ENCODE results near the gene HDAC4. TPM values are rescaled to one million over a fixed set of nuclear protein-coding genes. Genes with fewer than 3 reads are reported as not detected.

Gene HDAC4
- total RNA-seq, 1 donor = 20.3 TPM

DNA sequence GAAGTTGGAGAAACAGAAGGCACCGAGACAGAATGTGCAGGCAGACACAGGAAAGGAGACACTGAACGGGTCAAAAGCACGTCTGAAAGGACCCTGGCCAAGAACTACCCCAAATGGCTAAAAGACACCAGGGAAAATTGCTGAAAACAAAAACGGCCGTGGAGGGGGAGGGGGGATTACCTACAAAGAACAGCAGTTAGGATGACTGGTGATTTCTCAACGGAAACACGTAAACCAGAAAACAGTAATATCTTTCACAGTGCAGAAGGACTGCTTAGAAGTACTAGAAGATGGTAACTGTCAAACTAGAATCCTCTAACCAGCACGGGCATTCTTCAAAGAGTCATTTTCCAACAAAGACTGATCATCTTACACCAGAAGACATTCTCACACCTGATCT is 142.6 kb downstream of the HDAC4 start:
- TF ChIP-seq, protein P1, sequence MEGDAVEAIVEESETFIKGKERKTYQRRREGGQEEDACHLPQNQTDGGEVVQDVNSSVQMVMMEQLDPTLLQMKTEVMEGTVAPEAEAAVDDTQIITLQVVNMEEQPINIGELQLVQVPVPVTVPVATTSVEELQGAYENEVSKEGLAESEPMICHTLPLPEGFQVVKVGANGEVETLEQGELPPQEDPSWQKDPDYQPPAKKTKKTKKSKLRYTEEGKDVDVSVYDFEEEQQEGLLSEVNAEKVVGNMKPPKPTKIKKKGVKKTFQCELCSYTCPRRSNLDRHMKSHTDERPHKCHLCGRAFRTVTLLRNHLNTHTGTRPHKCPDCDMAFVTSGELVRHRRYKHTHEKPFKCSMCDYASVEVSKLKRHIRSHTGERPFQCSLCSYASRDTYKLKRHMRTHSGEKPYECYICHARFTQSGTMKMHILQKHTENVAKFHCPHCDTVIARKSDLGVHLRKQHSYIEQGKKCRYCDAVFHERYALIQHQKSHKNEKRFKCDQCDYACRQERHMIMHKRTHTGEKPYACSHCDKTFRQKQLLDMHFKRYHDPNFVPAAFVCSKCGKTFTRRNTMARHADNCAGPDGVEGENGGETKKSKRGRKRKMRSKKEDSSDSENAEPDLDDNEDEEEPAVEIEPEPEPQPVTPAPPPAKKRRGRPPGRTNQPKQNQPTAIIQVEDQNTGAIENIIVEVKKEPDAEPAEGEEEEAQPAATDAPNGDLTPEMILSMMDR (IDR thresholded peaks at IDR 0.05; ENCODE audit: insufficient read depth, low read depth, low read length) = no peak
- H3K4me3 ChIP-seq (ENCODE audit: low read depth, low read length) = no peak overlapping the region

DNA sequence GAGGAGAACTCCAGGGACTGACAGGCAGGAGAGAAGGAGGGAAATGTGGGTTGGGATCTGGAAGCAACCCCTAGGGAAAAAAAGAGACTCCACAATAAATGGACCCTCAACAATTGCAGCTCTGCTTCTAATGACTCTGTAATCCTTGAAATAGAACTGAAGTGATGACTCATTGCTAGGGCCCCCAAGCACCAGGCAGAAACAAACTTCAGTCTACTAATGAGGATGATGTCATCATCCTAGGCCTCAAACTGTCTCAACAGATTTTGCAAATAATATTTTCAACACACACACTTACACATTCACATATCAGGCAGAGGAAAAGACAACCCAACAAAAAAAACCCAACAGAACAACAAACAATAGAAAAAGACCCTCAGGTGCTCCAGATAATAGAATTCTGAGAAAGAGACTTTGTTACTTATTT is 143.3 kb downstream of the HDAC4 start:
- DNase-seq (ENCODE audit: low read depth) = peak; percentile 90
- H3K4me3 ChIP-seq (ENCODE audit: low read depth, low read length) = no peak overlapping the region
- TF ChIP-seq, protein P1 (IDR thresholded peaks at IDR 0.05; ENCODE audit: insufficient read depth, low read depth, low read length) = no peak

More for the DNA sequence above, 142.6 kb downstream of the HDAC4 start:
- DNase-seq (ENCODE audit: low read depth) = no peak

- no peak for DNase-seq (ENCODE audit: low read depth)
- H3K4me3 ChIP-seq (ENCODE audit: low read depth, low read length) = no peak overlapping the region
- TF ChIP-seq, protein P1 (IDR thresholded peaks at IDR 0.05; ENCODE audit: insufficient read depth, low read depth, low read length) = no peak
Measured at GRCh38 chr2:239256350-239256743, 144.5 kb downstream of the HDAC4 start.

- TF ChIP-seq, protein P1 (IDR thresholded peaks at IDR 0.05; ENCODE audit: insufficient read depth, low read depth, low read length) = no peak
- DNase-seq (ENCODE audit: low read depth) = no peak
- no peak overlapping the region for H3K4me3 ChIP-seq (ENCODE audit: low read depth, low read length)
Measured at GRCh38 chr2:239255628-239256349, 145.0 kb downstream of the HDAC4 start.

GRCh38 chr2:239255218-239255617 is 145.6 kb downstream of the HDAC4 start:
- no peak for DNase-seq (ENCODE audit: low read depth)
- H3K4me3 ChIP-seq (ENCODE audit: low read depth, low read length) = no peak overlapping the region
- TF ChIP-seq, protein P1 (IDR thresholded peaks at IDR 0.05; ENCODE audit: insufficient read depth, low read depth, low read length) = no peak

- H3K4me3 ChIP-seq (ENCODE audit: low read depth, low read length) = no peak overlapping the region
- DNase-seq (ENCODE audit: low read depth) = no peak
- TF ChIP-seq, protein P1 (IDR thresholded peaks at IDR 0.05; ENCODE audit: insufficient read depth, low read depth, low read length) = no peak
Measured at GRCh38 chr2:239253701-239254436, 147.0 kb downstream of the HDAC4 start.

Data from fibroblast of villous mesenchyme (primary cell).